Heart right ventricle (tissue), 16 donors: Measurements from ENCODE around the gene HPN. TPM values are rescaled to one million over a fixed set of nuclear protein-coding genes. Genes with fewer than 3 reads are reported as not detected.
A peak's percentile ranks its signal among the peaks of the same experiment; 100 is the strongest.
"Not testable (repeated sequence)": the region's sequence is repeated elsewhere in the genome, so short reads cannot be mapped to it uniquely, and the experiment has no call there.

Experiments
- ATAC-seq, 8 donors: fragments of 200-7000 bp; cut with Tn5 transposase; one replicate each; pipeline ENCODE4 v1.9.1; 2020; ENCODE audit warnings: mild to moderate bottlenecking in 8 of 8, moderate library complexity in 8 of 8, moderate number of reproducible peaks in 1 of 8
- DNase-seq, 2 donors: peaks; one replicate each; pipeline ENCODE4 v3.0.0-alpha.2; 2020
- H3K27ac ChIP-seq, 10 donors: fragments of 200-600 bp; sonication (generic) in 2 of 10; one replicate each; pipeline versions ENCODE4 v1.5.0 to v1.8.0; 2020 to 2022; ENCODE audit warnings: mild to moderate bottlenecking in 3 of 10
- H3K27me3 ChIP-seq, 7 donors: fragments of 200-600 bp; one replicate each; pipeline ENCODE4 v1.8.0; 2021 to 2022; ENCODE audit warnings: mild to moderate bottlenecking in 2 of 7
- H3K36me3 ChIP-seq, 9 donors: fragments of 200-600 bp; sonication (generic) in 1 of 9; one replicate each; pipeline versions ENCODE4 v1.5.0 to v1.8.0; 2020 to 2022; ENCODE audit warnings: mild to moderate bottlenecking in 2 of 9
- H3K4me1 ChIP-seq, 9 donors: fragments of 200-600 bp; sonication (generic) in 1 of 9; one replicate each; pipeline versions ENCODE4 v1.5.0 to v1.8.0; 2020 to 2022; ENCODE audit warnings: mild to moderate bottlenecking in 4 of 9
- H3K4me3 ChIP-seq, 10 donors: fragments of 200-600 bp; sonication (generic) in 2 of 10; one replicate each; pipeline versions ENCODE4 v1.5.0 to v1.8.0; 2020 to 2022; ENCODE audit warnings: mild to moderate bottlenecking in 7 of 10, moderate library complexity in 2 of 10
- H3K9me3 ChIP-seq, 11 donors: fragments of 200-600 bp in 10 of 11; sonication (generic) in 2 of 11; one replicate each; pipeline versions ENCODE4 v1.5.0 to v1.8.0; 2013 to 2022; ENCODE audit warnings: mild to moderate bottlenecking in 2 of 11, control low read depth in 1 of 11, moderate library complexity in 1 of 11
- CTCF ChIP-seq, 9 donors: fragments of 200-600 bp; sonication (generic) in 2 of 9; IDR thresholded peaks; one replicate each; pipeline versions ENCODE4 v1.5.0 to v1.8.0; 2021 to 2022; ENCODE audit warnings: antibody characterized with exemption in 9 of 9, mild to moderate bottlenecking in 5 of 9, moderate library complexity in 1 of 9
- WGBS, 2 donors: extraction: QIAGEN DNeasy Blood & Tissue Kit; methylation state at CpG; one replicate each; pipeline ENCODE4 v1.1.7; 2013; ENCODE audit warnings: inconsistent platforms in 1 of 2; 5-methylcytosine and 5-hydroxymethylcytosine counted together
- intact Hi-C, 10 donors: fragments of 100-400 bp; cut with DNase I; formaldehyde crosslinking; loops; one replicate each; pipeline versions ENCODE4 v1.11.1 to v1.14.2; 2022
- polyA plus RNA-seq, 2 donors: library from polyadenylated mRNA; stranded (reverse); fragments of 200-250 nt; gene quantifications; one replicate each; pipeline ENCODE4 v1.2.3, GENCODE V29; 2013
- total RNA-seq, 10 donors: library from RNA; stranded (reverse); fragmentation: NEBNext Ultra II Directional in 3 of 10; extraction: Animal tissue kit (Norgen Biotek cat#: 25700) in 3 of 10; gene quantifications; one replicate each; pipeline versions ENCODE4 v1.2.1 to v1.2.4, GENCODE V29; 2021 to 2023
- donor health status: Arrhythmogenic right ventricular cardiomyopathy.
- donor health status: ischemic (EF 13 %, LVEDD 7.1; RV severe dilation, severe dysfunction).
- donor health status: healthy with polysubstance abuse.
- donor health status: DM: no; HTN: yes; CAD: no.
- donor health status: DM: no; HTN: no; CAD: no.
- donor health status: ischemic (EF 25% LVEDD 6.9; RV normal size, moderate dysfunction).
- donor health status: ischemic (EF 25% LVEDD 5.7; RV mildly dilated, moderate dysfunction).
- donor health status: healthy.
- donor health status: DM: yes; HTN: yes; CAD: no.
- donor health status: Ischemic cardiomyopathy.
- donor health status: ischemic (EF 35%, LVEDD 5.7; RV mildly dilated, moderate dysfunction).
- donor health status: nonischemic (EF 11% LVEDD 7.7; RV severe dilation, severe dysfunction).
- donor health status: DM: yes; HTN: yes; CAD: no.
- donor health status: PGD.
- donor health status: ischemic (EF 29% LVEDD 5.4; RV normal size, mild dysfunction).
- donor health status: nonischemic (EF 23%, LVEDD 6.1; RV moderate dilation, normal function).

HPN gene
- total and polyA plus RNA-seq, 12 donors: 1.4 to 13.1 (median 4.0) TPM

GRCh38 chr19:35006342-35006998 is 35.1 kb upstream of the HPN start:
- intact Hi-C loops: no loop called here
- Histone ChIP-seq H3K27me3 (no peaks in the 10 kb centered on the region), H3K36me3 (peaks cover 0 to 71% (median 22%) of the 10 kb centered on the region in 9 donors), H3K4me1 (peaks cover 0 to 77% (median 61%) of the 10 kb centered on the region in 9 donors), H3K9me3 (no peaks in the 10 kb centered on the region), H3K27ac (peak overlapping the region in 6 of 10 donors; percentile 7 to 91 (median 36)), H3K4me3 (no peak overlapping the region)
- TF ChIP-seq CTCF (IDR thresholded peaks at IDR 0.05): no peak
- ATAC-seq (peak in 1 of 8 donors; percentile 8), DNase-seq (no peak)
- 68 to 70% methylated on average over 15 of the region's 15 CpGs for WGBS, 2 donors

GRCh38 chr19:35006999-35007365 is 34.5 kb upstream of the HPN start:
- peak overlapping the region in 6 of 10 donors; percentile 7 to 91 (median 36) for H3K27ac ChIP-seq
- H3K4me3 ChIP-seq: no peak overlapping the region
- no peak for DNase-seq
- no peak for TF ChIP-seq CTCF (IDR thresholded peaks at IDR 0.05)
- peaks cover 0 to 75% (median 60%) of the 10 kb centered on the region in 9 donors for H3K4me1 ChIP-seq
- ATAC-seq: no peak
- 99% methylated on average over 5 of the region's 5 CpGs for WGBS, 2 donors
- no peaks in the 10 kb centered on the region for H3K27me3 ChIP-seq
- no peaks in the 10 kb centered on the region for H3K9me3 ChIP-seq
- H3K36me3 ChIP-seq: peaks cover 0 to 73% (median 22%) of the 10 kb centered on the region in 9 donors
- intact Hi-C loops: no loop called here

- ATAC-seq, DNase-seq, intact Hi-C loops, H3K4me3 ChIP-seq, H3K27me3 ChIP-seq, H3K9me3 ChIP-seq: not testable (repeated sequence)
- peaks cover 0 to 73% (median 22%) of the 10 kb centered on the region in 9 donors for H3K36me3 ChIP-seq
- 94 to 97% methylated on average over 8 of the region's 8 CpGs for WGBS, 2 donors
- peak overlapping the region in 5 of 10 donors; percentile 21 to 91 (median 88) for H3K27ac ChIP-seq
- peaks cover 0 to 75% (median 60%) of the 10 kb centered on the region in 9 donors for H3K4me1 ChIP-seq
These were observed 34.1 kb upstream of the HPN start for GRCh38 chr19:35007427-35007826.

- peak overlapping the region; percentile 31 to 91 (median 70) for H3K27ac ChIP-seq
- H3K4me1 ChIP-seq: peaks cover 2 to 75% (median 57%) of the 10 kb centered on the region in 9 donors
- peak; percentile 52 to 67 for DNase-seq
- WGBS, 2 donors: 59 to 74% methylated on average over 12 of the region's 12 CpGs
- intact Hi-C loops: no loop called here
- H3K36me3 ChIP-seq: peaks cover 0 to 74% (median 24%) of the 10 kb centered on the region in 9 donors
- peak; percentile 20 to 81 (median 62) for ATAC-seq
- H3K9me3 ChIP-seq: no peaks in the 10 kb centered on the region
- no peaks in the 10 kb centered on the region for H3K27me3 ChIP-seq
- H3K4me3 ChIP-seq: no peak overlapping the region
- TF ChIP-seq CTCF (IDR thresholded peaks at IDR 0.05): no peak
These were observed 32.6 kb upstream of the HPN start for GRCh38 chr19:35008891-35009341.
